Stimulated activated CD8-positive, alpha-beta memory T cell treated with anti-CD3 and anti-CD28 coated beads, Interleukin-7, amount 100 ng/mL, for 24 hours (primary cell): ENCODE data around the gene GRIN2D.

Experiments
- DNase-seq: peaks from one replicate; pipeline ENCODE4 v3.0.0-alpha.2; 2020; ENCODE audit warnings: low read depth

Gene GRIN2D

GRCh38 chr19:48442116-48443035, 48.9 kb downstream of the GRIN2D start:
- no peak for DNase-seq

GRCh38 chr19:48443256-48443655, 49.8 kb downstream of the GRIN2D start:
- no peak for DNase-seq
